GM19099 (cell line): ENCODE data around the gene GUF1.

Experiments
- POLR2A ChIP-seq: IDR thresholded peaks from 3 replicates; pipeline ENCODE4 v1.6.1; 2011; ENCODE audit warnings: low read depth; ENCODE audit not compliant: insufficient read length; ENCODE audit errors: extremely low read depth

GUF1 gene

GRCh38 chr4:44727471-44727870 lies 49.3 kb downstream of the GUF1 start:
- no peak for TF ChIP-seq POLR2A

- TF ChIP-seq POLR2A, result no peak
Measured at GRCh38 chr4:44736900-44737299, 58.7 kb downstream of the GUF1 start.

- TF ChIP-seq POLR2A, result no peak
Measured at GRCh38 chr4:44738615-44739014, 60.4 kb downstream of the GUF1 start.

GRCh38 chr4:44740201-44740600 lies 62.0 kb downstream of the GUF1 start:
- TF ChIP-seq POLR2A, result no peak
